GM18909 (cell line): Measurements from ENCODE around the gene ZBTB37.
"Not testable (repeated sequence)": the region's sequence is repeated elsewhere in the genome, so short reads cannot be mapped to it uniquely, and the experiment has no call there.

Experiments
- ATAC-seq: cut with Tn5 transposase; IDR thresholded peaks from one replicate; pipeline ENCODE4 v1.9.1; 2021; ENCODE audit warnings: mild to moderate bottlenecking; ENCODE audit not compliant: unreplicated experiment, poor library complexity

Gene ZBTB37

GRCh38 chr1:173864179-173864867, 3.9 kb upstream of the ZBTB37 start:
- ATAC-seq = no peak

GRCh38 chr1:173865468-173866164, 2.6 kb upstream of the ZBTB37 start:
- no peak for ATAC-seq

GRCh38 chr1:173866413-173867115, 1.6 kb upstream of the ZBTB37 start:
- no peak for ATAC-seq

- no peak for ATAC-seq
Measured at GRCh38 chr1:173867141-173867752, 933 bp upstream of the ZBTB37 start.

- ATAC-seq = peak; percentile 70
Measured at GRCh38 chr1:173867753-173868265, 371 bp upstream of the ZBTB37 start, which contains the start of gene GAS5. Gene GAS5 (minus strand): TSS chr1:173867989.

- no peak for ATAC-seq
Measured at GRCh38 chr1:173869021-173869359, 810 bp downstream of the ZBTB37 start.

GRCh38 chr1:173870252-173871075, 2.3 kb downstream of the ZBTB37 start:
- ATAC-seq = peak; percentile 32

GRCh38 chr1:173871091-173871490, 2.9 kb downstream of the ZBTB37 start:
- no peak for ATAC-seq

- no peak for ATAC-seq
Measured at GRCh38 chr1:173871500-173871899, 3.3 kb downstream of the ZBTB37 start.

- no peak for ATAC-seq
Measured at GRCh38 chr1:173876732-173877131, 8.6 kb downstream of the ZBTB37 start.

- ATAC-seq = no peak
Measured at GRCh38 chr1:173878251-173878650, 10.1 kb downstream of the ZBTB37 start.

GRCh38 chr1:173881117-173881516, 12.9 kb downstream of the ZBTB37 start:
- ATAC-seq = not testable (repeated sequence)

GRCh38 chr1:173884701-173885100, 16.5 kb downstream of the ZBTB37 start:
- ATAC-seq = no peak

GRCh38 chr1:173886746-173887611, 18.8 kb downstream of the ZBTB37 start:
- no peak for ATAC-seq

- no peak for ATAC-seq
Measured at GRCh38 chr1:173887627-173888026, 19.4 kb downstream of the ZBTB37 start.

- no peak for ATAC-seq
Measured at GRCh38 chr1:173888749-173889148, 20.6 kb downstream of the ZBTB37 start.

- ATAC-seq = no peak
Measured at GRCh38 chr1:173889885-173890284, 21.7 kb downstream of the ZBTB37 start.

GRCh38 chr1:173893611-173894010, 25.4 kb downstream of the ZBTB37 start:
- no peak for ATAC-seq

GRCh38 chr1:173894189-173894588, 26.0 kb downstream of the ZBTB37 start:
- no peak for ATAC-seq
